ENCODE results near the gene SARDH. TPM values are rescaled to one million over a fixed set of nuclear protein-coding genes. Genes with fewer than 3 reads are reported as not detected.

SARDH gene
- total RNA-seq: 0.63 TPM
- long read RNA-seq, partial matches to known transcripts: 1 of 2 reads
- long read RNA-seq, other reads (novel, unspliced or antisense): 0 of 2 reads

- TF ChIP-seq CTCF (IDR thresholded peaks at IDR 0.05; ENCODE audit: borderline replicate concordance): no peak
- no peaks in the 10 kb centered on the region for H3K9me3 ChIP-seq (replicated peaks)
- H3K27me3 ChIP-seq (ENCODE audit: low read depth): peaks cover 86% of the 10 kb centered on the region
- H3K27ac ChIP-seq (replicated peaks): no peak within 1 kb of the TSS
- H3K4me3 ChIP-seq: peak within 1 kb of the TSS; percentile 60
- peak; percentile 63 for DNase-seq
- peaks cover 13% of the 10 kb centered on the region for H3K4me1 ChIP-seq
- no peaks in the 10 kb centered on the region for H3K36me3 ChIP-seq
- intact Hi-C loops (cut with micrococcal nuclease): no loop called here
Measured at GRCh38 chr9:133737774-133738639, at the start of gene SARDH. Gene SARDH (minus strand): TSS chr9:133738352. CDS start chr9:133734173, 4,179 bp downstream.

- Histone ChIP-seq H3K9me3 (replicated peaks) (no peaks in the 10 kb centered on the region), H3K36me3 (peaks cover 5% of the 10 kb centered on the region), H3K27me3 (ENCODE audit: low read depth) (no peaks in the 10 kb centered on the region), H3K4me1 (peaks cover 32% of the 10 kb centered on the region), H3K27ac (replicated peaks) (no peak overlapping the region), H3K4me3 (no peak overlapping the region)
- TF ChIP-seq CTCF (IDR thresholded peaks at IDR 0.05; ENCODE audit: borderline replicate concordance): no peak
- peak; percentile 32 for DNase-seq
- intact Hi-C loops (cut with micrococcal nuclease): no loop called here
Measured at GRCh38 chr9:133787754-133788025, 49.5 kb upstream of the SARDH start.

GRCh38 chr9:133786907-133787753, 49.0 kb upstream of the SARDH start:
- no peak for TF ChIP-seq CTCF (IDR thresholded peaks at IDR 0.05; ENCODE audit: borderline replicate concordance)
- Histone ChIP-seq H3K9me3 (replicated peaks) (no peaks in the 10 kb centered on the region), H3K27ac (replicated peaks) (no peak overlapping the region), H3K27me3 (ENCODE audit: low read depth) (no peaks in the 10 kb centered on the region), H3K4me1 (peaks cover 31% of the 10 kb centered on the region), H3K36me3 (peaks cover 5% of the 10 kb centered on the region), H3K4me3 (no peak overlapping the region)
- DNase-seq: no peak
- intact Hi-C loops (cut with micrococcal nuclease): no loop called here

- H3K4me1 ChIP-seq: peaks cover 31% of the 10 kb centered on the region
- peaks cover 5% of the 10 kb centered on the region for H3K36me3 ChIP-seq
- intact Hi-C loops (cut with micrococcal nuclease): no loop called here
- H3K27me3 ChIP-seq (ENCODE audit: low read depth): no peaks in the 10 kb centered on the region
- DNase-seq: no peak
- no peaks in the 10 kb centered on the region for H3K9me3 ChIP-seq (replicated peaks)
- no peak overlapping the region for H3K27ac ChIP-seq (replicated peaks)
- TF ChIP-seq CTCF (IDR thresholded peaks at IDR 0.05; ENCODE audit: borderline replicate concordance): no peak
- no peak overlapping the region for H3K4me3 ChIP-seq
Measured at GRCh38 chr9:133786371-133786753, 48.2 kb upstream of the SARDH start.

GRCh38 chr9:133785753-133786370, 47.7 kb upstream of the SARDH start:
- no peak for DNase-seq
- TF ChIP-seq CTCF (IDR thresholded peaks at IDR 0.05; ENCODE audit: borderline replicate concordance): no peak
- no peak overlapping the region for H3K27ac ChIP-seq (replicated peaks)
- no peaks in the 10 kb centered on the region for H3K27me3 ChIP-seq (ENCODE audit: low read depth)
- H3K4me3 ChIP-seq: no peak overlapping the region
- H3K9me3 ChIP-seq (replicated peaks): no peaks in the 10 kb centered on the region
- H3K4me1 ChIP-seq: peaks cover 31% of the 10 kb centered on the region
- intact Hi-C loops (cut with micrococcal nuclease): no loop called here
- H3K36me3 ChIP-seq: peaks cover 5% of the 10 kb centered on the region
